GM23248 (cell line): ENCODE results near the gene SYNGR3. TPM values are rescaled to one million over a fixed set of nuclear protein-coding genes. Genes with fewer than 3 reads are reported as not detected.
"Not testable (repeated sequence)": the region's sequence is repeated elsewhere in the genome, so short reads cannot be mapped to it uniquely, and the experiment has no call there.

Experiments used
- DNase-seq: peaks from one replicate; pipeline ENCODE4 v3.0.0-alpha.2; 2015
- H2AFZ ChIP-seq: fragments of 200-600 bp; sonication (generic); 2 replicates; pipeline ENCODE4 v1.6.1; 2016; ENCODE audit warnings: antibody characterized with exemption
- H3F3A ChIP-seq: fragments of 200-600 bp; sonication (generic); 2 replicates; pipeline ENCODE4 v1.6.1; 2016; ENCODE audit warnings: mild to moderate bottlenecking, antibody characterized with exemption, mixed run types; ENCODE audit not compliant: insufficient read depth
- H3K27ac ChIP-seq: fragments of 200-600 bp; sonication (generic); 2 replicates; pipeline ENCODE4 v1.5.1; 2016; ENCODE audit warnings: mild to moderate bottlenecking
- H3K27me3 ChIP-seq: fragments of 200-600 bp; sonication (generic); replicated peaks from 2 replicates; pipeline ENCODE4 v1.6.1; 2016; ENCODE audit warnings: mild to moderate bottlenecking; ENCODE audit not compliant: insufficient read depth
- H3K36me3 ChIP-seq: fragments of 200-600 bp; sonication (generic); 2 replicates; pipeline ENCODE4 v1.6.1; 2016; ENCODE audit warnings: low read depth, mild to moderate bottlenecking
- H3K4me1 ChIP-seq: fragments of 200-600 bp; sonication (generic); 2 replicates; pipeline ENCODE4 v1.6.1; 2016; ENCODE audit warnings: mild to moderate bottlenecking; ENCODE audit not compliant: insufficient read depth
- H3K4me2 ChIP-seq: fragments of 200-600 bp; sonication (generic); one replicate; pipeline ENCODE4 v1.6.1; 2016; ENCODE audit warnings: mild to moderate bottlenecking; ENCODE audit not compliant: unreplicated experiment
- H3K4me3 ChIP-seq: fragments of 200-600 bp; sonication (generic); 2 replicates; pipeline ENCODE4 v1.5.1; 2016; ENCODE audit warnings: mild to moderate bottlenecking
- H3K79me2 ChIP-seq: fragments of 200-600 bp; sonication (generic); 2 replicates; pipeline ENCODE4 v1.6.1; 2016; ENCODE audit warnings: mild to moderate bottlenecking; ENCODE audit not compliant: insufficient read depth
- H3K9ac ChIP-seq: fragments of 200-600 bp; sonication (generic); 2 replicates; pipeline ENCODE4 v1.6.1; 2016; ENCODE audit warnings: mild to moderate bottlenecking
- H3K9me2 ChIP-seq: fragments of 200-600 bp; sonication (generic); 2 replicates; pipeline ENCODE4 v1.6.1; 2016; ENCODE audit warnings: mixed run types, mild to moderate bottlenecking, moderate library complexity; ENCODE audit not compliant: insufficient read depth
- H3K9me3 ChIP-seq: fragments of 200-600 bp; sonication (generic); one replicate; pipeline ENCODE4 v1.6.1; 2017; ENCODE audit warnings: low read depth
- H4K20me1 ChIP-seq: fragments of 200-600 bp; sonication (generic); 2 replicates; pipeline ENCODE4 v1.6.0; 2016; ENCODE audit not compliant: insufficient read depth
- EZH2 ChIP-seq: fragments of 200-600 bp; sonication (generic); IDR thresholded peaks from 2 replicates; pipeline ENCODE4 v1.6.1; 2018; ENCODE audit warnings: antibody characterized with exemption, mild to moderate bottlenecking; ENCODE audit not compliant: insufficient read depth, poor library complexity, severe bottlenecking
- EZH2phosphoT487 ChIP-seq: fragments of 200-600 bp; sonication (generic); IDR thresholded peaks from 2 replicates; pipeline ENCODE4 v1.6.1; 2018; ENCODE audit warnings: antibody characterized with exemption, moderate library complexity, mild to moderate bottlenecking, low read depth; ENCODE audit not compliant: insufficient read depth
- WGBS, 2 experiments: methylation state at CpG; one replicate each; pipeline ENCODE4 v1.1.6; 2015 to 2017; ENCODE audit warnings: low lambda C conversion rate in 2 of 2, low coverage in 1 of 2; ENCODE audit errors: missing lambda C conversion rate in 2 of 2; 5-methylcytosine and 5-hydroxymethylcytosine counted together
- in situ Hi-C: fragments of 300-500 bp; cut with MboI; formaldehyde crosslinking; loops from 2 replicates; pipeline ENCODE4 v1.15.0; 2020
- polyA plus RNA-seq: library from polyadenylated mRNA; unstranded; fragments of >200 nt; fragmentation: Nextera tagmentation; extraction: Ambion mirVana; gene quantifications from 2 replicates; pipeline ENCODE4 v1.2.1, GENCODE V29; 2016
- total RNA-seq: library from RNA; depleted of rRNA; stranded (reverse); fragments of >200 nt; shearing (Covaris generic); gene quantifications from 2 replicates; pipeline ENCODE4 v1.2.3, GENCODE V29; 2014

The SYNGR3 gene
- total and polyA plus RNA-seq, 2 experiments from 2014 or later = 0.22 to 1.3 TPM

- TF ChIP-seq EZH2 (no peak), EZH2phosphoT487 (no peak)
Observed at GRCh38 chr16:1958715-1959268, 31.0 kb upstream of the SYNGR3 start.

GRCh38 chr16:1959269-1960039 lies 30.3 kb upstream of the SYNGR3 start, which contains the start of gene NDUFB10:
Gene NDUFB10, plus strand, starts transcription at chr16:1959538. Its CDS starts 87 bp downstream, at chr16:1959625.
- in situ Hi-C loops = no loop called here
- Histone ChIP-seq H3K27ac (peak within 1 kb of the TSS; percentile 50), H3K4me2 (peak within 1 kb of the TSS; percentile 82), H3K27me3 (no peaks in the 10 kb centered on the region), H3K36me3 (peaks cover 24% of the 10 kb centered on the region), H3K9ac (peak within 1 kb of the TSS; percentile 94), H3K79me2 (peaks cover 49% of the 10 kb centered on the region), H2AFZ (peak within 1 kb of the TSS; percentile 86), H3K4me3 (peak within 1 kb of the TSS; percentile 85), H3K4me1 (no peaks in the 10 kb centered on the region; the same call in 1 of the 2 replicates), H3K9me3 (no peaks in the 10 kb centered on the region), H4K20me1 (no peaks in the 10 kb centered on the region), H3K9me2 (no peaks in the 10 kb centered on the region), H3F3A (peaks cover 40% of the 10 kb centered on the region)
- DNase-seq = peak; percentile 96
- WGBS, 2 experiments = 1 to 2% methylated on average over 51 to 66 of the region's 79 CpGs
- TF ChIP-seq EZH2phosphoT487 (no peak), EZH2 (no peak)

More at GRCh38 chr16:1958715-1959268, 31.0 kb upstream of the SYNGR3 start:
- no peaks in the 10 kb centered on the region for H3K27me3 ChIP-seq
- H3K4me3 ChIP-seq = peak overlapping the region; percentile 85
- H3K9ac ChIP-seq = peak overlapping the region; percentile 94
- WGBS, 2 experiments = 22 to 23% methylated on average over 12 to 14 of the region's 14 CpGs
- no peaks in the 10 kb centered on the region for H3K9me2 ChIP-seq
- H3K4me2 ChIP-seq = peak overlapping the region; percentile 46
- no peak for DNase-seq
- H3K4me1 ChIP-seq = no peaks in the 10 kb centered on the region; the same call in 1 of the 2 replicates
- no peaks in the 10 kb centered on the region for H3K9me3 ChIP-seq
- in situ Hi-C loops = no loop called here
- no peak overlapping the region for H3K27ac ChIP-seq
- H3K79me2 ChIP-seq = peaks cover 42% of the 10 kb centered on the region
- H3K36me3 ChIP-seq = peaks cover 21% of the 10 kb centered on the region
- peaks cover 37% of the 10 kb centered on the region for H3F3A ChIP-seq
- peak overlapping the region; percentile 86 for H2AFZ ChIP-seq
- no peaks in the 10 kb centered on the region for H4K20me1 ChIP-seq

- Histone ChIP-seq H3K27ac (peak overlapping the region; percentile 50; the same call in 1 of the 2 replicates), H3K27me3 (no peaks in the 10 kb centered on the region), H3K4me2 (peak overlapping the region; percentile 82), H3K9me2 (no peaks in the 10 kb centered on the region), H3K9me3 (no peaks in the 10 kb centered on the region), H3K79me2 (peaks cover 61% of the 10 kb centered on the region), H3K4me3 (peak overlapping the region; percentile 85), H4K20me1 (no peaks in the 10 kb centered on the region), H2AFZ (no peak overlapping the region), H3K9ac (peak overlapping the region; percentile 94), H3K36me3 (peaks cover 24% of the 10 kb centered on the region), H3F3A (peaks cover 40% of the 10 kb centered on the region), H3K4me1 (peaks cover 5% of the 10 kb centered on the region)
- TF ChIP-seq EZH2phosphoT487 (no peak), EZH2 (no peak)
- in situ Hi-C loops = no loop called here
- peak; percentile 51 for DNase-seq
- WGBS, 2 experiments = 62 to 63% methylated on average over 20 of the region's 20 CpGs
Observed at GRCh38 chr16:1960665-1961630, 28.8 kb upstream of the SYNGR3 start.

DNA sequence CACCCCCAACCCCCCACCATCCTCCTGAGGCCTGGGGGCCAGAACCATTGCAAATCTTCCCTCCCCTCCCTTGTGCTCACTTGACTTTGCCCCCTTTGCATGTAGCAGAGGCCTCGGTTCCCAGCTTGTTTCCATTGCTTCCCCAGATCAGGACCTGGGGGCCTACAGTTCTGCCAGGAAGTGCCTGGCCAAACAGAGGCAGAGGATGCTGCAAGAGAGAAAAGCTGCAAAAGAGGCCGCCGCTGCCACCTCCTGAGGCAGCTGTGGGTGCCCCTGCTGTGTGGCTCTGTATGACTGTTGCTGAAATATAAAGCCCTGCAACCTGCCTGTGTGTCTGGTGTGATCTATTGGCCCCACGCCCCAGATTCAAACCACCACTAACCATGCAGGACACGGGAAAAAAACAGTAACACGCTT lies 28.1 kb upstream of the SYNGR3 start:
- Histone ChIP-seq H3K9me3 (no peaks in the 10 kb centered on the region), H3K27ac (no peak overlapping the region), H3K36me3 (peaks cover 24% of the 10 kb centered on the region), H2AFZ (no peak overlapping the region), H3F3A (peaks cover 40% of the 10 kb centered on the region), H4K20me1 (no peaks in the 10 kb centered on the region), H3K4me2 (no peak overlapping the region), H3K4me1 (peaks cover 6% of the 10 kb centered on the region), H3K9ac (no peak overlapping the region), H3K4me3 (no peak overlapping the region), H3K79me2 (peaks cover 68% of the 10 kb centered on the region), H3K9me2 (no peaks in the 10 kb centered on the region), H3K27me3 (no peaks in the 10 kb centered on the region)
- TF ChIP-seq EZH2phosphoT487 = no peak
- no peak for TF ChIP-seq EZH2
- peak; percentile 16 for DNase-seq
- in situ Hi-C loops = no loop called here
- 68 to 71% methylated on average over 6 of the region's 6 CpGs for WGBS, 2 experiments

DNA sequence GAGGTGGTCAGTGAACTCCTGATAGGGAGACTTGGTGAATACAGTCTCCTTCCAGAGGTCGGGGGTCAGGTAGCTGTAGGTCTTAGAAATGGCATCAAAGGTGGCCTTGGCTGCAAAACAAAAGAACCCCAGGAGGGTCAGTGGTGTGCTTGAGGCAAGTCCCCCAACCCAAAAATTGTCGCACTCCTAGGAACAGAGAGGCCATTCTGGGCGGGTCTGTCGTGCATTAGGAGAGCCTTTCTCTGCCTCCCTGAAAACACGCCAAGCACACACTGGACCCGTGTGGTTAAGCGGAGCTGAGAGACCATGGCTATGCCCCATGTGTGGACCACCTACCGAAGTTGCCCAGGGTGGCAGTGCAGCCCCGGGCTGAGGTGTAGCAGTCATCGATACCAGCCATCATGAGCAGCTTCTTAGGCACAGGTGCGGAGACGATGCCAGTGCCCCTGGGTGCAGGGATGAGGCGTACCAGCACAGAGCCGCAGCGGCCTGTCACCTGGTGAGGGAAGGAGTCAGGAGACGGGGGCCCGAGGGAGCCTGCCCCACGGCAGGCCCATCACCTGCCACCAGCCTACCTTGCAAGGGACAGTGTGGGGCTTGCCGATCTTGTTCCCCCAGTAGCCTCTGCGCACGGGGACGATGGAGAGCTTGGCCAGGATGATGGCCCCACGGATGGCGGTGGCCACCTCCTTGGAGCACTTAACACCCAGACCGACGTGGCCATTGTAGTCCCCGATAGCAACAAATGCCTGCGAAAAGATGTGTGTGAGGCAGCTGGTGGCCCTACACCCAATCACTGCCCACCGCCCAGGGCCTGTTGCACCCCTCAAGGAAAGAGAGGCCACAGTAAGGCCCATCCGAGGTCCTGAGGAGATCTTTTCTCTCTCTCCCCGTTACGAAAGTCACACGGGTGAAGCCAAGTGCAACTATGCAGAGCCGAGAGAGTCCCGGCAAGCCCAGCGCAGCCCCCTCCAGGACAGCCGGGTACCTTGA lies 27.3 kb upstream of the SYNGR3 start:
- Histone ChIP-seq H3K27ac (0 out of 2 replicates have a peak overlapping the region, but pooled peaks have one; percentile 91), H3K36me3 (peaks cover 24% of the 10 kb centered on the region), H3F3A (peaks cover 40% of the 10 kb centered on the region), H3K4me3 (peak overlapping the region; percentile 93), H3K9ac (peak overlapping the region; percentile 97; the same call in 1 of the 2 replicates), H3K79me2 (peaks cover 73% of the 10 kb centered on the region)
- H3K27me3 ChIP-seq, H2AFZ ChIP-seq, H3K4me1 ChIP-seq, DNase-seq, H3K9me3 ChIP-seq, H3K4me2 ChIP-seq, in situ Hi-C loops, H3K9me2 ChIP-seq, H4K20me1 ChIP-seq: not testable (repeated sequence)
- 83 to 89% methylated on average over 29 to 37 of the region's 37 CpGs for WGBS, 2 experiments
